M059J (cell line): ENCODE results near the gene SRA1. TPM values are rescaled to one million over a fixed set of nuclear protein-coding genes. Genes with fewer than 3 reads are reported as not detected.
A peak's percentile ranks its signal among the peaks of the same experiment; 100 is the strongest.

Source experiments
- DNase-seq: peaks from one replicate; pipeline ENCODE4 v3.0.0-alpha.2; 2012; ENCODE audit warnings: low read depth
- total RNA-seq: library from RNA; depleted of rRNA; stranded (reverse); fragments of >200 nt; shearing (Covaris generic); gene quantifications from 2 replicates; pipeline ENCODE4 v1.2.3, GENCODE V29; 2014; rRNA removed

SRA1 gene
- total RNA-seq, 1 experiment from 2014 or later, result 48.5 TPM

DNA sequence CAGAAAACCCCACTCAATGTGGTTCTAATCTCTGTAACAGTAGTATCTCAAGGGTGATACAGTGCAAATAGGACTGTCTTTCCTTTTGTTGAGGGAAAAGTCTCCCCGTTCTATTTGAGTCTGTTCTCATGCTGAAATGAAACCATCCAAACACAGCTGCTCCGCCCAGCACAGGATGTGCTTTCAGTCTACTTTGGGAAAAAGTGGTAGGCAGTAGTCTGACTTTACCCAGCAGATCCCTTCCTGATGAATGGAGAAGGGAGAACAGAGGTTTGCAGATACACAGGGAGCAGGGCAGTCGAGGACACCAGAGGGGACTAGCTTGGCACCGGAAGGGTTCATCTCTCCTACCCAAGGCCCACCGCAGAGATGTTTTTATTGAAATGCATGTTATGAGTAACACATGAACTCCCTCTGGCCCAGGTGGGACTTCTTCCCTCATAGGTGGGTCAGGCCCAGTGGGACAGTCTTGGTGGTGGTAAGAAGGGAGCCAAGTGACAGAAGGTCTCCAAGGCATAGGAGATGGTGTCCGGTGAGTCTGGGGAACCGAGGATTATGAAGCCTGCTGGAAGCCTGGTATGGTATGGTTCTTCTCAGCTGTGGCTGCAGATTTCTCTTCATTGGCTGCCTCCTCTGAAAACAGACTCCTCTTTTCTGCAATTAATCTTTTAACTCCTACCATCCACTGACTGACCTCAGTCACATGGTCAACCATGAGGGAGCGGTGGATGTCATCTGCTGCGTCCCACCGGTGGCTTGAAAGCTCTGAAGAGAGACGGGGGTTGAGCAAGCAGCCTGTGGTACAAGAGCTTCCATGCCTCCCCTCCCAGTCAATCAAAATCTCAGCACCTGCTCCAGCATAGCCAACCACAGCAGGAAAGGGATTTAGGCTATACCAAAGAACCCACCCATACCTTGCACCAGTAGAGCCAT is 6.9 kb downstream of the SRA1 start:
- DNase-seq, result no peak

DNA sequence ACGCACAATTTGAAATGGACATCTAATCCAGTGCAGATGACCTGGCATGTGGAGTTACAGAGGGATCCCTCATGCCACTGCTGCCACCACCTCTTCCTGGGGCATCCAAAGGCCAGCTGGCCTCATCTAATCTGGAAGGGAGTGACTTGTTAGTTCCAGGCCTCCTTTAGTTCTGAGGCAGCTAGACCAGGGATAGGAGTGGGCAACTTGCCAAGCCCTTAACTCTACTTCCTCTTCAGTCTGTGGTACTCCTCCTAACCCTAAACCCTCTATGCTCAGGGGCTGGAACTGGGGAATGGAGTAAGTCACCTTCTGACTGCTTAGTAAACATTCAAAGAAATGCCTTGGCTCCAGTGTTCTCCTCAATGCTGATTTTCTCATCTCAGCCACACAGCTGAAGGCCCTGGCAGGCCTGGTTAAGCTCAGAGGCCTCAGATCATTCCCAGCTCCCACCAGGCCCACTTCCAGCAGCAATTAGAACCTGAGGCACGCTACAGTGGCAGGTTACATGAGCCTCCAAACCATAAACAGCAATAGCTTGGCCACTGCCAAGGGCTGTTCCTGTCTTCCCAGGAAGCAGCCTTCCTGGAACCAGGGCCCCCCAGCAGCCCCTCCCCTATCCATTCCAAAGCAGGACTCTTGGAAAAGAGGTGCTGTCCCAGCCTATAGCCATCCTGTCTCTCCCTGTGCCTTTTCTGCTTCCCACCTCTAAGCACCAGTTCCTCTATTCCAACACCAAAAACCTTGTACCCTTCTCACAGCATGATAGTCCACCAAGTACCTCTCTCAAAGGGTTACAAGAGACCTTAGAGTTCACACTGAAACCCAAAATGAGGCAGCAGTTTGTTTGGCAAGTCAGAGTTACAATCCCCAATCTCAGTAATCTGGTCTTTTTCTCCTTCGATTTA is 7.8 kb downstream of the SRA1 start:
- DNase-seq, result peak; percentile 42

DNA sequence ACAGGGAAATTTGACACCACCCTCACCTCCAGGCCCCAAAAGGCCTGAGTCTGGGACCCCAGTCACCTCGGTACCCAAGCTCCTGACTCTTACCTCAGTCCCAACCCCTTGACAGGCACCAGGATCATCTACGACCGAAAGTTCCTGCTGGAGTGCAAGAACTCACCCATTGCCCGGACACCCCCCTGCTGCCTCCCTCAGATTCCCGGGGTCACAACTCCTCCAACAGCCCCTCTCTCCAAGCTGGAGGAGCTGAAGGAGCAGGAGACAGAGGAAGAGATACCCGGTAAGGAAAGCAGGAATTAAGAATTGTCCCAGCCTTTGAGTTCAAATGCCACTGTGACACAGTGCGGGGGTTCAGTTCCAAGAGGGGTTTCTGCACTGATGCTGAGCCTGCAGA is 8.5 kb downstream of the SRA1 start:
- no peak for DNase-seq

DNA sequence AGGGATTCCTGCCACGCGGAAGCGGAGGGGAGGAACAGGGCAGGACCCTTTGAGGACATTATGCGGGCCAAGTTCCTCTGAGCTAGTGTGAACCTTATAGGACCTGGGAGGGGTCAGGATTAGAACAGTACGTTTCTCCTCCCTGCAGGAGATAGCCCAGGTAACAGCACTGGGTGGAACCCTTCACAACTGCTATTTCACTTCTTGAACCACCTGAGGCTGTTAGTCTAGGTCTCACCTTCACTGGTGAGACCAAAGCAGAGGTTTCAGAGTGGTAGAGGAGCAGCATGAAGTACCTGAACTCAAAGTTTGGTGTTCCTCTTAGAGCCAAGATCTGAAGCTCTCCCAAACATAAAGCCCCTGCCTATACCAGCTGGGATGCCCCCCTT is 9.0 kb downstream of the SRA1 start:
- no peak for DNase-seq

DNA sequence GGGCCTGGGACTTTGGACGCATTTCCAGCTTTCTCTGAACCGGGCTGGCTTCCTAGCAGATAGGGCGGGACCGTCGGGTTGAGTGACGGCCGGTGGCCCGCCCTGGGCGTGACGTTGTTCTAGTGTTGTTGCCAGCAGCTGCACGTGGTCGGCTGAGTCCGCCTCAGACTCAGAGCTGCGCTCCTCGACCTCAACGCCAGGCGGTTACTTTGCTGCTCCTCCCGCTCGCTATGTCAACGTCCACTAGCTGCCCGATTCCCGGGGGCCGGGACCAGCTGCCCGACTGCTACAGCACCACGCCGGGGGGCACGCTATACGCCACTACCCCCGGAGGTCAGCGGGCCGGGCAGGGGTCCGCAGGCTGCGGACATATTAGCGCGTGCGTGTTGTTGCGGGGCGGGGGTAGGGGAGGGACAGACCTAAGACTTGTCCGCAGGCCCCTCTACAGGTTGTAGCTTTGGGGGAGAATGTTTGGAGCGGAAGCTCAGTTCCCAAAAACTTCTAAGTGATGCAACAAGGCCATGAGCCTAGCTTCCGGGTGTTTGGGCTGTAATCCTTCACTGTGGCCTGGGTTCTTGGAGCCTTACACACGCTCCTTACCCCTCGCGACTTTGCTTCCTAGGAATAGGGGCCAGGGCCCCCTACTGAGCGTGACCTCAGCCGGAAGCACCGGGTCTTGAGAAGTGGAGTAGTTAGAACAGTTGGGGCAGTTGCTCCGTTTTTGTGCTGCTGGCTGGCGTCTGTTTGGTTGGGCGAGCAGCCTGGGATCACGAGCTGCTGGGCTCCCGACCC is 9.6 kb downstream of the SRA1 start, which contains the start of gene EIF4EBP3:
Gene EIF4EBP3, plus strand, starts transcription at position 155 of the 792 bp plus-strand sequence. Its CDS starts 76 bp downstream, at position 231.
- peak; percentile 84 for DNase-seq

DNA sequence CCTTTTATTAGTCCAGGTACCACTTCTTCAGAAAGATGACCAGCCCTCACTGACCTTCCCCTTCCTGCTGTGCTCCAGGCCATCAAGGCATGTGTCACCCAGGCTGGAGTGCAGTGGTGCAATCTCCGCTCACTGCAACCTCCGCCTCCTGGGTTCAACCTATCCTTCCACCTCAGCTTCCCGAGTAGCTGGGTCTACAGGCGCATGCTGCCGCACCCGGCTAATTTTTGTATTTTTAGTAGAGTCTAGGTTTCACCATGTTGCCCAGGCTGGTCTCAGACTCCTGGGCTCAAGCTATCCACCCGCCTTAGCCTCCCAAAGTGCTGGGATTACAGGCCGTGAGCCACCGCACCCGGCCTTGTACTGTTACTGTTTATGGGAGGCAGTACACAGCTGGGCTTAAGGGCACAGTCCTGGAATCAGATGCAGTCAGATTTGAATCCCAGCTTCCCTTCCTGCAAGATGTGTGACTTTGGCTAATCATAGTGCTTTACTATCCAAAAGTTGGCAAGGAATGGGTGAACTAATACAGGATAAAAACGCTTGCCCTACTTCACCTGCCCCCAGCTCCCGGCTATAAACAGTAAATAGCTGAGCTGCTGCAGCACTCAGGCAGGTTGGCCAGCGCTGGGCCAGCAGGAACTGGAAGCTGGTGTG is 10.3 kb downstream of the SRA1 start:
- peak; percentile 33 for DNase-seq

DNA sequence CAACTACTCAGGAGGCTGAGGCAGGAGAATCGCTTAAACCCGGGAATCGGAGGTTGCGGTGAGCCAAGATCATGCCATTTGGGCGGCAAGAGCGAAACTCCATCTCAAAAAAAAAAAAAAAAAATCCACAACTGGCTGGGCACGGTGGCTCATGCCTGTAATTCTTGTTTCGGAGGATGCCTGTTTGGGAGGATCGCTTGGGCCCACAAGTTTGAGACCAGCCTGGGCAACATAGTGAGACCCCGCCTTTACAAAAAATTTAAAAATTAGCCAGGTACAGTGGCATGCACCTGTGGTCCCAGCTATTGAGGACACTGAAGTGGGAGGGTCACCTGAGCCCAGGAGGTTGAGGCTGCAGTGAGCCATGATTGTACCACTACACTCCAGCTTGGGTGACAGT is 11.7 kb downstream of the SRA1 start:
- DNase-seq, result no peak

DNA sequence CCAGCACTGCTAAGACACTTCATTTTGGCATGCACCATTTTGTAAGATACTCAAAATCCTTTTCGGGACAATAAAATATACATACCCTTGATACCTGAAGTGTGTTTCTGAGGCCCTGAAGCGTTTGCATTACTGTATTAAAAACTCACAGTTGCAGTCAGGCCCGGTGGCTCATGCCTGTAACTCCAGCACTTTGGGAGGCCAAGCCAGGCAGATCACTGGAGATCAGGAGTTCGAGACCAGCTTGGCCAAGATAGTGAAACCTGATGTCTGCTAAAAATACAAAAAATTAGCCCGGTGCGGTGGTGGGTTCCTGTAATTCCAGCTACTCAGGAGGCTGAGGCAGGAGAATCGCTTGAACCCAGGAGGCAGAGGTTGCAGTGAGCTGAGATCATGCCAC is 12.3 kb downstream of the SRA1 start:
- no peak for DNase-seq

DNA sequence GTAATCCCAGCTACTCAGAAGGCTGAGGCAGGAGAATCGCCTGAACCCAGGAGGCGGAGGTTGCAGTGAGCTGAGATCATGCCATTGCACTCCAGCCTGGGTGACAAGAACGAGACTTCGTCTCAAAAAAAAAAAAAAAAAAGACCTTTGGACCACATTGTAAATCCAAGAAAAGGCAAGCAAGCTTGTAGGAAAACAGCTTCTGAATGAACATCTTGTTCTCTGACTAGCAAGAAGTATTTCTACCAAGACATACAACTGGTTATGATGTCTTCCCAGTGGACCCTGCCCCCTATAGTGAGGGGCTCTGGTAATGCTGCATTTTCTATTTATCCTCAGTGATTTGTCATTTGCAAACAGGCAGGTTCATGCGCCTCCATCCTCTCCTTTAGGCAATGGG is 14.3 kb downstream of the SRA1 start:
- no peak for DNase-seq

DNA sequence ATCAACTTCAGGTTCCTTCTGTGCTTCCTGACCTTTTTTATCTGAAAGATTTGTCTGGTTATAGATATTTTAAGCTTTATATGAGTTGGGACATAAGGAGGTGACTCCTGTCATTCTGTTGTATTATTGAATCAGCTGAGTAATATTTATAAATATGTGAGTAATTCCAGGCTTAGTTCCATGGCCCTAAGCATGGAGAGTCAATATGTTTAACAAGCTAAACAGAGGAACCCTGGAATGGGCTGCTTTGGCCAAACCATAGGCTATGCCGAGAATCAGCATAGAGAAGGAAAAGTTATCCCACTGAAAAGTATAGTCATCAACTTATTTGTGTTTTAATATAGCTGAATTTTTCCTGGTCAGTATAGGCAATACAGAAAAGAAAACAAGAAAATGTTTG is 17.0 kb downstream of the SRA1 start:
- DNase-seq, result no peak

DNA sequence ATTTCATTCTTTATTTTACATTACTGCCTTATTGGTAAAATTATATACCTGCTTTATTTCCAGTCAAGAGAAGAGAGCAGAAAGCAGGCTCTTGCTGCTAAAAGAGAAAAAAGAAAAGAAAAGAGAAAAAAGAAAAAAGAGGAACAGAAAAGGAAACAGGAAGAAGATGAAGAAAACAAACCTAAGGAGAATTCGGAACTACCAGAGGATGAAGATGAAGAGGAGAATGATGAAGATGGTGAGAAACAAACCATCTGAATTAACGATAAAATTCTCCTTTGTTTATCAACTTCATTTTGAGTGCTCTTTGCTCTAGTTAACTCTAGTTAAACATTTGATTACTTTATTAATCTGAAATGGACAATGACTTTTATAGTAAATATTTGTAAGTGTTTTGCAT is 33.3 kb downstream of the SRA1 start:
- no peak for DNase-seq

DNA sequence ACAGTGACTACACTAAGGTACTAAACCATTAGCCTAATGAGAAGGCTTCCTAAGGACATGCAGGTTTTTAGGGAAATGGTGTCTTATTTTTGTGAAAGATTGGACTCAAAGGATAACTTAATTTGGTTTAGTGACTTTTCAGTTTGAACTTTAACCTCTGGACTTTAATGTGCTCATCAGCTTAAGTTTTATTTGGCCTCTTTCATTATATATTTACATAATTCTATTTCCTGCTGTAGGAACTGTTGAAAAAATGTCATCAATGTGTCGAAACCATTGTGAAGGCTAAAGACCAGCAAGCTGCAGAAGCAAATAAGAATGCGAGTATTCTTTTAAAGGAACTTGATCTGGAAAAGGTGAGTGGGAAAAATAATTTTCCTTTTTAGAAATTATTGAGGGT is 44.1 kb downstream of the SRA1 start:
- no peak for DNase-seq

DNA sequence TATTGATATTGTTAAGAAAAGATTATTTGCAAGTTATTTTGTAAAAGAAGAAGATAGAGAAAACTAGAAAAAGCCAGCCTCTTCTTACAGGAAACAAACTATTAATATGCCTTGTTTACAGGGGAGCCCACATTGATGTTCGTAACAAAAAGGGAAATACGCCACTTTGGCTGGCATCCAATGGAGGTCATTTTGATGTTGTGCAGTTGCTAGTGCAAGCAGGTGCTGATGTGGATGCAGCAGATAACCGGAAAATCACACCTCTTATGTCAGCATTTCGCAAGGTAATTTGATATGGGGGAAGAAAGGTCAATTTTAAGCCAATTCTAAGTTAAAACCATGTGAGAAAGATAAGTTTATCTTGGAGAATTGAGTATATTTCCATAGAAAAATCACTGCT is 47.4 kb downstream of the SRA1 start:
- no peak for DNase-seq

DNA sequence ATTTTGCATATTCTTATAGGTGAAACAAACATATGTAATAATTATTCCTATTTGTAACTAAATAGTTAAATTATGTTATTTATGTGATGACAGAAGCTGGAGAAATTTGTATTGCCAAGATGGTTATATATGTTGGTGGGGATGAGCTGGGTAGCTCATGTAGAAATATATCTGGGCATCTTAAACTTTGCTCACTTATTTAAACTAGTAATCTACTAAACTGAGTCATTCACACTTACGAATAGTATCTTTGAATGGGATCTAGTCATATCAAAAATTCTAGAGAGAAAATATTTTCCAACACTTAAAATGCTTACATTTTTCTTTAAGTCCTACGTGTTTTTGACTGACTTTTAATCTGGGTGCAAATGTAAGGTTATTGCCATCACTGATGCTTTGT is 54.4 kb downstream of the SRA1 start:
- DNase-seq, result no peak

Other genes starting within 250 kb of the SRA1 start
- 9.2 and 13.8 TPM in 2 replicates for gene HBEGF, start 210.9 kb downstream of the SRA1 start, total RNA-seq
- not detected in 2 replicates for gene SLC4A9, start 197.3 kb downstream of the SRA1 start, total RNA-seq
- gene ANKHD1, start 155.6 kb downstream of the SRA1 start, total RNA-seq, result 23.9 and 48.5 TPM in 2 replicates
- gene EIF4EBP3, start 9.8 kb downstream of the SRA1 start, total RNA-seq, result not detected in 2 replicates
- gene APBB3, start 7.1 kb upstream of the SRA1 start, total RNA-seq, result 0.54 and 3.4 TPM in 2 replicates
- gene SLC35A4, start 7.4 kb upstream of the SRA1 start, total RNA-seq, result 29.4 and 33.5 TPM in 2 replicates
- 0.47 TPM in 1 of 2 replicates, not detected in the other for gene CD14, start 75.7 kb upstream of the SRA1 start, total RNA-seq
- gene TMCO6, start 82.0 kb upstream of the SRA1 start, total RNA-seq, result 15.2 and 32.7 TPM in 2 replicates
- 87.2 and 106 TPM in 2 replicates for gene NDUFA2, start 90.2 kb upstream of the SRA1 start, total RNA-seq
- gene IK, start 90.4 kb upstream of the SRA1 start, total RNA-seq, result 96.8 and 118 TPM in 2 replicates
- gene WDR55, start 107.4 kb upstream of the SRA1 start, total RNA-seq, result 11.7 and 26.5 TPM in 2 replicates
- 0.44 TPM in 1 of 2 replicates, not detected in the other for gene DND1, start 116.1 kb upstream of the SRA1 start, total RNA-seq
- 36.8 and 58.1 TPM in 2 replicates for gene HARS1, start 133.9 kb upstream of the SRA1 start, total RNA-seq
- 29.6 and 36.7 TPM in 2 replicates for gene HARS2, start 134.0 kb upstream of the SRA1 start, total RNA-seq
- 68.0 and 71.3 TPM in 2 replicates for gene ZMAT2, start 143.0 kb upstream of the SRA1 start, total RNA-seq
- gene PCDHA1, start 228.7 kb upstream of the SRA1 start, total RNA-seq, result 0.05 TPM in 1 of 2 replicates, not detected in the other
- not detected in 2 replicates for gene PCDHA2, start 237.4 kb upstream of the SRA1 start, total RNA-seq
- gene PCDHA3, start 243.6 kb upstream of the SRA1 start, total RNA-seq, result not detected in 2 replicates
- gene PCDHA4, start 249.6 kb upstream of the SRA1 start, total RNA-seq, result not detected in 2 replicates